IMR-90 (cell line): ENCODE measurements around the gene ISG20. TPM values are rescaled to one million over a fixed set of nuclear protein-coding genes. Genes with fewer than 3 reads are reported as not detected.
A peak's percentile ranks its signal among the peaks of the same experiment; 100 is the strongest.

ENCODE experiments used
- ATAC-seq: fragments of 200-7000 bp; cut with Tn5 transposase; 2 replicates; pipeline ENCODE4 v1.9.1; 2020; ENCODE audit warnings: low read depth, mild to moderate bottlenecking, moderate library complexity
- BruUV-seq: library from RNA; stranded (reverse); fragments of 400-500 nt; replicated peaks from 2 replicates; lab custom pipeline; 2021; lab: Mats Ljungman, UMichigan
- CTCF ChIA-PET: fragments of 300-600 bp; formaldehyde crosslinking; extraction: SDS; loops from one replicate; lab custom pipeline; 2021; ENCODE audit warnings: antibody characterized with exemption; lab: Yijun Ruan, JAX
- POLR2A ChIA-PET: fragments of 300-600 bp; sonication (Branson Sonifier 250); formaldehyde crosslinking; loops from one replicate; lab custom pipeline; 2022; ENCODE audit warnings: antibody characterized with exemption; ENCODE audit not compliant: unreplicated experiment; lab: Charles Lee
- DNase-seq: peaks from one replicate; pipeline ENCODE4 v3.0.0; 2013
- H2AFZ ChIP-seq: replicated peaks from 2 replicates; pipeline ENCODE3; 2013; ENCODE audit warnings: low read length, mild to moderate bottlenecking; ENCODE audit not compliant: poor library complexity
- H2AK5ac ChIP-seq: 2 replicates; pipeline ENCODE4 v1.6.1; 2013; ENCODE audit warnings: low read depth, low read length, inconsistent platforms
- H2AK9ac ChIP-seq: replicated peaks from 2 replicates; pipeline ENCODE3; 2013; ENCODE audit warnings: mild to moderate bottlenecking, low read depth, low read length, moderate library complexity; ENCODE audit not compliant: poor library complexity
- H2BK120ac ChIP-seq: 2 replicates; pipeline ENCODE4 v1.6.1; 2013; ENCODE audit warnings: low read depth, low read length, inconsistent platforms
- H2BK15ac ChIP-seq: 3 replicates; pipeline ENCODE4 v1.6.1; 2013; ENCODE audit warnings: low read depth, low read length, inconsistent platforms
- H2BK20ac ChIP-seq: 2 replicates; pipeline ENCODE4 v1.6.1; 2013; ENCODE audit warnings: low read depth, mild to moderate bottlenecking, inconsistent platforms, low read length, moderate library complexity
- H2BK5ac ChIP-seq: 2 replicates; pipeline ENCODE4 v1.6.1; 2013; ENCODE audit warnings: mild to moderate bottlenecking, low read depth, low read length, inconsistent platforms; ENCODE audit not compliant: poor library complexity, severe bottlenecking
- H3K14ac ChIP-seq: replicated peaks from 2 replicates; pipeline ENCODE4 v1.6.1; 2013; ENCODE audit warnings: low read depth, low read length, inconsistent platforms
- H3K18ac ChIP-seq: 2 replicates; pipeline ENCODE4 v1.6.1; 2013; ENCODE audit warnings: low read depth, low read length, control low read depth
- H3K23ac ChIP-seq: 2 replicates; pipeline ENCODE4 v1.6.1; 2013; ENCODE audit warnings: low read depth, low read length, inconsistent platforms
- H3K27ac ChIP-seq: 2 replicates; pipeline ENCODE4 v1.5.1; 2013; ENCODE audit warnings: mild to moderate bottlenecking, control low read depth, low read length; ENCODE audit not compliant: insufficient read depth
- H3K27me3 ChIP-seq: 2 replicates; pipeline ENCODE4 v1.6.1; 2013; ENCODE audit warnings: low read length; ENCODE audit not compliant: control insufficient read depth, insufficient read depth
- H3K36me3 ChIP-seq: 2 replicates; pipeline ENCODE4 v1.6.1; 2013; ENCODE audit warnings: low read length, mixed read lengths; ENCODE audit not compliant: control insufficient read depth, insufficient read depth
- H3K4ac ChIP-seq: 2 replicates; pipeline ENCODE4 v1.6.1; 2013; ENCODE audit warnings: low read depth, low read length, inconsistent platforms
- H3K4me1 ChIP-seq: 2 replicates; pipeline ENCODE4 v1.6.1; 2013; ENCODE audit warnings: low read length, mixed read lengths; ENCODE audit not compliant: control insufficient read depth, insufficient read depth
- H3K4me2 ChIP-seq: 2 replicates; pipeline ENCODE4 v1.6.1; 2013; ENCODE audit warnings: low read depth, mild to moderate bottlenecking, control low read depth, low read length, moderate library complexity
- H3K4me3 ChIP-seq: 2 replicates; pipeline ENCODE4 v1.5.1; 2013; ENCODE audit warnings: low read depth, mild to moderate bottlenecking, control low read depth, low read length, moderate library complexity; ENCODE audit not compliant: insufficient read depth
- H3K56ac ChIP-seq: 2 replicates; pipeline ENCODE4 v1.6.1; 2013; ENCODE audit warnings: low read length, inconsistent platforms; ENCODE audit not compliant: insufficient read depth; ENCODE audit errors: extremely low read depth
- H3K79me1 ChIP-seq, 2 experiments: 2 replicates each; pipeline ENCODE4 v1.6.1; 2013; ENCODE audit warnings: low read length in 2 of 2, inconsistent platforms in 1 of 2, low read depth in 1 of 2
- H3K9ac ChIP-seq: 2 replicates; pipeline ENCODE4 v1.6.1; 2013; ENCODE audit warnings: low read depth, low read length, control low read depth
- H3K9me1 ChIP-seq: 2 replicates; pipeline ENCODE4 v1.6.1; 2013; ENCODE audit warnings: low read length, inconsistent platforms; ENCODE audit not compliant: insufficient read depth
- H3K9me3 ChIP-seq: 2 replicates; pipeline ENCODE4 v1.6.1; 2013; ENCODE audit warnings: low read length; ENCODE audit not compliant: control insufficient read depth, insufficient read depth
- H4K20me1 ChIP-seq: 2 replicates; pipeline ENCODE4 v1.6.1; 2013; ENCODE audit warnings: low read length, inconsistent platforms; ENCODE audit not compliant: insufficient read depth
- H4K5ac ChIP-seq: 2 replicates; pipeline ENCODE4 v1.6.1; 2013; ENCODE audit warnings: mild to moderate bottlenecking, low read depth, low read length, control low read depth
- H4K8ac ChIP-seq, 2 experiments: 2 replicates each; pipeline ENCODE4 v1.6.1; 2013; ENCODE audit warnings: low read depth in 2 of 2, low read length in 2 of 2, control low read depth in 1 of 2, inconsistent platforms in 1 of 2
- H4K91ac ChIP-seq: 2 replicates; pipeline ENCODE4 v1.6.1; 2013; ENCODE audit warnings: low read depth, low read length, inconsistent platforms; ENCODE audit not compliant: insufficient read depth
- CEBPB ChIP-seq: IDR thresholded peaks from 2 replicates; pipeline ENCODE4 v1.6.1; 2012; ENCODE audit warnings: low read depth, low read length, improper control_type of control experiment
- RFX5 ChIP-seq: IDR thresholded peaks from 2 replicates; pipeline ENCODE4 v1.8.0; 2012; ENCODE audit warnings: low read depth, mild to moderate bottlenecking, low read length, moderate library complexity
- SMC3 ChIP-seq: fragments of 150-350 bp; IDR thresholded peaks from 2 replicates; pipeline ENCODE4 v1.6.1; 2016; ENCODE audit warnings: low read depth, mild to moderate bottlenecking, antibody characterized with exemption, low read length, moderate library complexity
- USF2 ChIP-seq: fragments of 150-350 bp; IDR thresholded peaks from 2 replicates; pipeline ENCODE4 v1.6.1; 2017; ENCODE audit warnings: mild to moderate bottlenecking, antibody characterized with exemption, low read length, low read depth
- WGBS, 2 experiments: methylation state at CpG; one replicate each; pipeline versions ENCODE4 v1.1.5 to v1.1.7; 2013; ENCODE audit warnings: missing lambda C conversion rate in 2 of 2; ENCODE audit not compliant: insufficient read length in 1 of 2; ENCODE audit errors: extremely low coverage in 2 of 2; 5-methylcytosine and 5-hydroxymethylcytosine counted together
- dilution Hi-C: fragments of 300-500 bp; cut with HindIII; formaldehyde crosslinking; loops from one replicate; pipeline ENCODE4 v1.14.3; 2018; ENCODE audit warnings: low sequenced_read_pairs; ENCODE audit not compliant: unreplicated experiment
- in situ Hi-C: fragments of 300-500 bp; cut with MboI; formaldehyde crosslinking; loops from 3 replicates; pipeline ENCODE4 v1.14.3; 2019; ENCODE audit warnings: low sequenced_read_pairs, inconsistent platforms, mixed read lengths
- intact Hi-C: fragments of 100-400 bp; cut with micrococcal nuclease; formaldehyde crosslinking; loops from 2 replicates; pipeline ENCODE4 v1.10.0; 2022
- polyA plus RNA-seq, 3 experiments: library from polyadenylated mRNA; depleted of rRNA; stranded (reverse); fragments of >200 nt; gene quantifications; 2 replicates each; pipeline ENCODE4 v1.2.3, GENCODE V29; 2012; ENCODE audit warnings: low replicate concordance in 1 of 3
- total RNA-seq: library from RNA; depleted of rRNA; stranded (reverse); fragments of >200 nt; gene quantifications from 2 replicates; pipeline ENCODE4 v1.2.3, GENCODE V29; 2012
- TF ChIP-seq, protein P1 (sequence below): fragments of 150-350 bp; IDR thresholded peaks from 2 replicates; pipeline ENCODE4 v1.6.1; 2016; ENCODE audit warnings: low read depth, mild to moderate bottlenecking, low read length, moderate library complexity, borderline replicate concordance
- TF ChIP-seq, protein P2 (sequence below): conservative IDR thresholded peaks from 2 replicates; pipeline ENCODE4 v1.5.1; 2012; ENCODE audit warnings: mild to moderate bottlenecking, low read depth, low read length, improper control_type of control experiment

Gene ISG20
- total and polyA plus RNA-seq, 2 of the 4 experiments (the other 2 are of a cell fraction) = 0.72 to 1.2 TPM

- 0 out of 2 replicates have a peak overlapping the region, but pooled peaks have one; percentile 41 for H3K18ac ChIP-seq
- no peak overlapping the region for H2AK9ac ChIP-seq
- DNase-seq (peak; percentile 56), ATAC-seq (0 out of 2 replicates have a peak, but pooled peaks have one; percentile 7)
- H3K56ac ChIP-seq = no peak overlapping the region
- H2BK15ac ChIP-seq = no peak overlapping the region
- H3K36me3 ChIP-seq = no peaks in the 10 kb centered on the region
- intact Hi-C loops = loop anchor here (1.0 kb wide), 2 partner anchors 172 to 235 kb away; no protein-coding TSS in a partner anchor
- BruUV-seq = no TSS peak
- POLR2A ChIA-PET = no interaction called here
- H3K27me3 ChIP-seq = no peaks in the 10 kb centered on the region
- dilution Hi-C loops = no loop called here
- no peaks in the 10 kb centered on the region for H3K79me1 ChIP-seq
- peak overlapping the region; percentile 2 for H3K4ac ChIP-seq
- no peak overlapping the region for H3K9ac ChIP-seq
- no peak overlapping the region for H2AK5ac ChIP-seq
- no peak overlapping the region for H4K8ac ChIP-seq
- no peaks in the 10 kb centered on the region for H3K9me3 ChIP-seq
- H4K5ac ChIP-seq = no peak overlapping the region
- H2BK5ac ChIP-seq = peak overlapping the region; percentile 59
- H3K23ac ChIP-seq = no peak overlapping the region
- H3K9me1 ChIP-seq = peaks cover 7% of the 10 kb centered on the region
- H3K14ac ChIP-seq = no peak overlapping the region
- peaks cover 13% of the 10 kb centered on the region for H3K4me1 ChIP-seq
- peak overlapping the region; percentile 32; the same call in 1 of the 2 replicates for H2BK20ac ChIP-seq
- in situ Hi-C loops = loop anchor here (25.0 kb wide), 2 partner anchors 175 to 500 kb away; no protein-coding TSS in a partner anchor
- H4K91ac ChIP-seq = no peak overlapping the region
- no peak overlapping the region for H2AFZ ChIP-seq
- peak overlapping the region; percentile 12; the same call in 1 of the 2 replicates for H2BK120ac ChIP-seq
- TF ChIP-seq RFX5 = no peak
- TF ChIP-seq, protein P1, sequence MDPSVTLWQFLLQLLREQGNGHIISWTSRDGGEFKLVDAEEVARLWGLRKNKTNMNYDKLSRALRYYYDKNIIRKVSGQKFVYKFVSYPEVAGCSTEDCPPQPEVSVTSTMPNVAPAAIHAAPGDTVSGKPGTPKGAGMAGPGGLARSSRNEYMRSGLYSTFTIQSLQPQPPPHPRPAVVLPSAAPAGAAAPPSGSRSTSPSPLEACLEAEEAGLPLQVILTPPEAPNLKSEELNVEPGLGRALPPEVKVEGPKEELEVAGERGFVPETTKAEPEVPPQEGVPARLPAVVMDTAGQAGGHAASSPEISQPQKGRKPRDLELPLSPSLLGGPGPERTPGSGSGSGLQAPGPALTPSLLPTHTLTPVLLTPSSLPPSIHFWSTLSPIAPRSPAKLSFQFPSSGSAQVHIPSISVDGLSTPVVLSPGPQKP = no peak
- no peak for TF ChIP-seq SMC3
- TF ChIP-seq, protein P2, sequence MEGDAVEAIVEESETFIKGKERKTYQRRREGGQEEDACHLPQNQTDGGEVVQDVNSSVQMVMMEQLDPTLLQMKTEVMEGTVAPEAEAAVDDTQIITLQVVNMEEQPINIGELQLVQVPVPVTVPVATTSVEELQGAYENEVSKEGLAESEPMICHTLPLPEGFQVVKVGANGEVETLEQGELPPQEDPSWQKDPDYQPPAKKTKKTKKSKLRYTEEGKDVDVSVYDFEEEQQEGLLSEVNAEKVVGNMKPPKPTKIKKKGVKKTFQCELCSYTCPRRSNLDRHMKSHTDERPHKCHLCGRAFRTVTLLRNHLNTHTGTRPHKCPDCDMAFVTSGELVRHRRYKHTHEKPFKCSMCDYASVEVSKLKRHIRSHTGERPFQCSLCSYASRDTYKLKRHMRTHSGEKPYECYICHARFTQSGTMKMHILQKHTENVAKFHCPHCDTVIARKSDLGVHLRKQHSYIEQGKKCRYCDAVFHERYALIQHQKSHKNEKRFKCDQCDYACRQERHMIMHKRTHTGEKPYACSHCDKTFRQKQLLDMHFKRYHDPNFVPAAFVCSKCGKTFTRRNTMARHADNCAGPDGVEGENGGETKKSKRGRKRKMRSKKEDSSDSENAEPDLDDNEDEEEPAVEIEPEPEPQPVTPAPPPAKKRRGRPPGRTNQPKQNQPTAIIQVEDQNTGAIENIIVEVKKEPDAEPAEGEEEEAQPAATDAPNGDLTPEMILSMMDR = no peak
- no peak for TF ChIP-seq USF2
- TF ChIP-seq CEBPB = no peak
- H4K20me1 ChIP-seq = no peaks in the 10 kb centered on the region
- no peak overlapping the region for H3K4me3 ChIP-seq
- CTCF ChIA-PET = no interaction called here
- H3K4me2 ChIP-seq = peak overlapping the region; percentile 16; the same call in 1 of the 2 replicates
- WGBS, 2 experiments = 20% methylated on average over 1 of the region's 4 CpGs; no CpG with 5 or more reads in 1 of the 2 experiments
- H3K27ac ChIP-seq = no peak overlapping the region
Observed at GRCh38 chr15:88661761-88662556, 23.1 kb downstream of the ISG20 start.
